Measurements from ENCODE around the gene VNN1.
"Not testable (repeated sequence)": the region's sequence is repeated elsewhere in the genome, so short reads cannot be mapped to it uniquely, and the experiment has no call there.

The VNN1 gene

DNA sequence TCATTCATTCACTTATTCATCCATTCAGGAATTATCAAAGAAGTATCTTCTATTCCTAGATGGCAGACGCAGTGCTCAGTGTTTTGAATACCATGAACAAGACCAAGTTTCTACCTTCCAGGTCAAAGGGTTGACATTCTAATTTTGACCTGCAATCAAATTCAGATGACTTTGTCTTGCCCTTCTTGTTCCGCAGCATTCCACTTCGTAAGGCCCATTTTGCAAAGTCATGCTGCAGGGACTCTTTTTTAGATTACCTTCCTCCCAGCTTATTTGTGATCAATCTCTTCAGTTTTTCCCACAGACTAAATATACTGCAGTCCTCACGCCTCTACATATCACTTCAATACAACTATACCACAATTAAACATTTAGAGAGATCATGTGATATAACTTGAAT lies 47.7 kb downstream of the VNN1 start:
- DNase-seq = no peak

DNA sequence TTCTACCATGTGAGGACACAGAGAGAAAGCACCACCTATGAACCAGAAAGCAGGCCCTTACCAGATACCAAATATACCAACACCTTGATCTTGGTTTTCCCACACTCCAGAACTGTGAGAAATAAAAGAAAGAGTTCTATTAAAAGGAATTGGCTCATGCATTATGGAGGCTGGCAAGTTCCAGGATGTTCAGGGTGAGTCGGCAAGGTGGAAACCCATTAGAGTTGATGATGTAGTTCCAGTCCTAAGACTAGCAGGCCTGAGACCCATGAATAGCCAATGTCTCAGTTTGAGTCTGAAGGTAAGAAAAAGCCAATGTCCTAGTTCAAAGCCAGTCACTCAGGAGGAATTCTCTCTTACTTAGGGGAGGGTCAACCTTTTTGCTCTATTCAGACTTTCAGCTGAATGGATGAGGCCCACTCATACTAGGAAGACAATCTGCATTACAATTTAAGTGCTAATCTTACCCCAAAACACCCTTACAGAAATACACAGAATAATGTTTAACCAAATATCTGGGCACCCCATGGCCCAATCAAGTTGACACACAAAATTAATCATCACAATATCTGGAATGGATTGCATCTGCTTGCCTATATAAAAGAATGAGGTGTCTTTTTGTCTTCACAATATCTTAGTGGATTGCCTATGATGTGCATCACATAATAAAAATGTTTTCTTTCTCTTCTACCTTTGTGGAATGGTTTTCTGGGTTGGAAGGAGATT lies 49.4 kb downstream of the VNN1 start:
- no peak for DNase-seq

DNA sequence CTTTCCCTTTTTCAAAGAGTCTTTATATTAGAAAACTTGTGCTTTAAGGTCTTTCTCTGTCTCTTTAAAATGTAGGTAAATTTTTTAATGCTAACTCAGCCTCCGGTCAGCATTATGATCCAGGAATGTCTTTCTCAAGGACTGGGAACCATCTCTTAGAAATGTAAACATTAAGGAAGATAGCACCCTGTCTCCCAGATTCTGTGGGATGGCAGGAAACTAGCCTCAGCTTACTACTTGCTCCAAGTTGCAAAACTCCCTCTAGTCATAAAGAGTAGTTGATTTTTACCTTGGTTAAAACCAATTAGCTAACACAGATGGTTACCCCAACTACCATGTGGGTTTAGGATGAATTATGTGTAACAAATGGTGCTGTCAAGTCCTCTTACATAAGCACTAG lies 50.2 kb downstream of the VNN1 start:
- no peak for DNase-seq

DNA sequence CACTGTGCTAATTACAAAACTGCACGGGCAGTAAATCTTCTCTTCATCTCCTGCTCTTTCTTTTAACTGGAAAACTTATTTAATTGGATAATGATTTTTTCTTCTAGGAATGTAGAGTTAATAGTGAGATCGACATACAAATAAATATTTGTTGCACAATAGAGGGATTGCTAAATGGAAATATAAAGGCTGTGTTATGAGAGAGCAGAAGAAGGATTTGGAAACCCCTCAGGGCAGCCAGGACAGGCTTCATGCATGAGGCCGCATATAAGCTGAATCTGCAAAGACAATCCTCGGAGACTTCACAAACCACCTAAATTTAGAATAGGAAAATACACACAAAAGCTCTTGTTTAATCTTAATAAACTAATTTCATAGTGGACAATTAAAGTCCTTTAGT lies 51.9 kb downstream of the VNN1 start:
- DNase-seq = no peak

DNA sequence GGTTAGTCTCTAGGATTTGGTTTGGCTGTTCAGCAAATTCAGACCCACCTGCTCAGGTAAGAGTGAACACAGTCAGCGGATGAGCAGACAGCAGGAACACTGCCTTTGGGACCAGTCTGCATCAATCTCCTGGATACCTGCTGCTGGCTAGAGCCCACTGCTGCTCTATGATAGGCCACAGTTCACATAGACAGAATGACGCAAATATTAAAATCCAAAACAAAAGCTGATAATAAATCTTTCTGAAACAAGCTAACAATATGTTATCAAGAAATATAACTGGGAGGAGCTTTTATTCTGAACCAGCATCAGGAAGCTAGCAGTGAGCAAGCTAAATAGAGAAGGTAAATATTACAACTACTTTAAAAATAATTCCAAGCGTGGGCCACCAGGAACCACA lies 54.8 kb downstream of the VNN1 start, which contains the start of gene TAAR1:
TAAR1 (minus strand) TSS at position 101 of the 400 bp plus-strand sequence. CDS start 13,179 bp downstream, outside the sequence.
- no peak for DNase-seq

DNA sequence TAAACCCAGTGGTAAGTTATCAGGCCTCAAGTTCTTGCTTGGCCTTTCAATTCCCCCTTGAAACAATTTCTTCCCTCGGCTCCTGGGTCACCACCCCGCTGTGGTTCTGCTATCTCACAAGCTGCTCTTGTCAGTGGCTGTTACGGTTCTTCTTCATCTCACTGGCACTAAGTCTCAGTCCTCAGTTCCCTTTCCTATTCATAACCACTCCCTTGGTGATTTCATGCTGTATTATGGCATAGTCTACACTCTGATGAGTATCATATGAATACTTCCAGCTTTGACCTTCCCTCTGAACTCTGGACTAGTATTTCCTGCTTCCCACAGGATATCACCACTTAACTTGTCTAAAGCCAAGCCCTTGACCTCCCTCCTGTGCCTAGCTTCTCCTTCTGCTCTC lies 62.8 kb downstream of the VNN1 start:
- no peak for DNase-seq

DNA sequence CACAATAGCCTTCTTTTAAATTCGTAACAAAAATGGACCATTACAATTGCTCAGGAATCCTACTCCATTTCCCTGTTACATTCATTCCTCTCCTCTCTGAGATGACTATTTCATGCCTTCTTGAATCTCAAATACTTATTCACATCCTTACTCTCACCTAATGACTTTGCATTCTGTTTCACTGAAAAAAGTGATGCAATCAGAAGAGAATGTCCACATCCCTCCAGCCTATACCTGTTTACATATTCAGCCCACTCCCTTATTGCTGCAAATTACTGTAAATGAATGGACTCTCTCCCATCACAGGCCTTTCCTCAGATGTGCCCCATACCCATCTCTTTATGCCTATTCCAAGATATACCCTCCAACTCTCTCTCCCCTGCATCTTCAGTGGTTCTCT lies 63.4 kb downstream of the VNN1 start:
- DNase-seq = no peak

DNA sequence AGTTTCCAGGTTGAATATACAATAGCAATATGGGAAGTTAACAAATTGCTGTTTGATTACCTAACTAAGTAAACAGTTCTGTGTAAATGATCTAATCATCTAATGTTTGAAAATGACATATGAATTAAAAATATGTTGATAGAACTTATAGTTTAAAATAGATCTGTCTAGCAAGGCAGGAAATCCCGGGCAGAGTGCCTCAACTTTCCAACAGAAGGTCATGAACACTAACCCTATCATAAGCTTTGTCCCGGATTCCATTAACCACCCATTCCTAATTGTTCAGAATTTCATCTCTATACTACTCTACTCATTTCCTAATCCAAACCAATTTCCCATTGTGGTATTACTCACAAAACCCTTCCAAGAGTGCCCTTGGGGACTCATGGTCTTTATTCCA lies 65.0 kb downstream of the VNN1 start:
- no peak for DNase-seq

DNA sequence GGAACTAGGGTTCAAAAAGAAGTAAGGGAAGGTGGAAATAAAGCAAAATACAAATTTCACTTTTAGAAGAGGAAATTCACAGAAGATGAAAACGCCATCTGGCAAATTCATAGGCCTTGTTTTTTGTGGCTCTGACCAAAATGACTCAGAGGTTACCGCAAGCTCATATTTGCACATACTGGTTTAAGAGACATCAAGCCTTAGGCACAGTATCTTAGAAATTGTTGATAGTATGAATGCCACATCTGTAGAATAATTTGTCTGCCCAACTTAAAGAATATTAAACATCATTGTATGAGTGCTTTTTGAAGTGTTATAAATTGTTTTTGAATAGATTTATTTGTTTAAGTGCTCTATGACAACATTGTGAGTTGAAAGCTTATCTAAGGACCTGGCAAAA lies 65.5 kb downstream of the VNN1 start:
- no peak for DNase-seq

DNA sequence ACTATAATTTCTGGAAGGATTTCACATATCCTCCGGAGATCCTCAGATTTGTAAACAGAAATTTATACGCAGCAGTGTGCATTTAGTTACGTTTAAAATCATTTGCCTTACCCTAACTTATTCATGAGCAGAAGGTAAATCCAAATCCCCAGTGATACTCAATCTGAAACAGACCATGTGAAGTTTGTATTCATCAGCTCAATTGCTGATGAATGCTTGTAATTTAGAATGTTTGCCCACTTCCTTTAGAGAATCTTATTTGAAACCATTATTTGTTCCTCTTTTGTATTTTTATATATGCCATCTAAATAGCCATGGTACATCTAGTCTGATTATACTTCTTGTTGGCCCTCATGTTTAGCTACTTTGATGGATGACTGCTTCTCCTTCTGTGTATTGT lies 70.3 kb downstream of the VNN1 start:
- DNase-seq = no peak

DNA sequence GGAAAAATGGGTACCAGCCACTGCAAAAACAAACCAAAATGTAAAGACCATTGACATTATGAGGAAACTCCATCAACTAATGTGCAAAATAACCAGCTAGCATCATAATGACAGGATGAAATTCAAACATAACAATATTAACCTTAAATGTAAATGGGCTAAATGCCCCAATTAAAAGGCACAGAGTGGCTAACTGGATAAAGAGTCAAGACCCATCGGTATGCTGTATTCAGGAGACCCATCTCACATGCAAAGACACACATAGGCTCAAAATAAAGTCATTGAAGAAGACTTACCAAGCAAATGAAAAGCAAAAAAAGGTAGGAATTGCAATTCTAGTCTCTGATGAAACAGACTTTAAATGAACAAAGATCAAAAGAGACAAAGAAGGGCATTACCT lies 76.7 kb downstream of the VNN1 start:
- DNase-seq = not testable (repeated sequence)

DNA sequence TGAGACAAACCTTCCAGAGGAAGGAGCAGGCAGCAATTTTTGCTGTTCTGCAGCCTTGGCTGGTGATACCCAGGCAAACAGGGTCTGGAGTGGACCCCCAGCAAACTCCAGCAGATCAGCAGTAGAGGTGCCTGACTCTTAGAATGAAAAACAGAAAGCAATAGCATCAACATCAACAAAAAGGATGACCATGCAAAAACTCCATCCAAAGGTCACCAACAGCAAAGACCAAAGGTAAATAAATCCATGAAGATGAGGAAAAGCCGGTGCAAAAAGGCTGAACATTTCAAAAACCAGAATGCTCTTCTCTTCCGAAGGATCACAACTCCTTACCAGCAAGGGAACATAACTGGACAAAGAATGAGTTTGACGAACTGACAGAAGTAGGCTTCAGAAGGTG lies 77.9 kb downstream of the VNN1 start:
- DNase-seq = not testable (repeated sequence)

DNA sequence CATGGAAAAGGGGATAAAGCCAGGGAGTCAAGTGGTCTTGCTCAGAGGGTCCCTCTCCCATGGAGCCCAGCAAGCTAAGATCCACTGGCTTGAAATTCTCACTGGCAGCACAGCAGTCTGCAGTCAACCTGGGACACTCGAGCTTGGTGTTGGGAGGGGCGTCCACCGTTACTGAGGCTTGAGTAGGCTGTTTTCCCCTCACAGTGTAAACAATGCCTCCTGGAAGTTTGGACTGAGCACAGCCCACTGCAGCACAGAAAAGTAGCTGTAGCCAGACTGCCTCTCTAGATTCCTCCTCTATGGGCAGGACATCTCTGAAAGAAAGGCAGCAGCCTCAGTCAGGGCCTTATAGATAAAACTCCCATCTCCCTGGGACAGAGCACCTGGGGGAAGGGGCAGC lies 78.6 kb downstream of the VNN1 start:
- not testable (repeated sequence) for DNase-seq

DNA sequence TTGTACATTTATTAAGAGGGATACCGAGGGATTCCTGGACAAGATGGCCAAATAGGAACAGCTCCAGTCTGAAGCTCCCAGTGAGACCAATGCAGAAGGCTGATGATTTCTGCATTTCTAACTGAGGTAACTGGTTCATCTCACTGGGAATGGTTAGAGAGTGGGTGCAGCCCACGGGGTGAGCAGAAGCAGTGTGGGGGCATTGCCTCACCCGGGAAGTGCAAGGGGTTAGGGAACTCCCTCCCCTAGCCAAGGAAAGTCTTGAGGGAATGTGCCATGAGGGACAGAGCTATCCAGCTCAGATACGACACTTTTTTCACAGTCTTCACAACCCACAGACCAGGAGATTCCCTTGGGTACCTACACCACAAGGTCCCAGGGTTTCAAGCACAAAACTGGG lies 79.1 kb downstream of the VNN1 start:
- no peak for DNase-seq

DNA sequence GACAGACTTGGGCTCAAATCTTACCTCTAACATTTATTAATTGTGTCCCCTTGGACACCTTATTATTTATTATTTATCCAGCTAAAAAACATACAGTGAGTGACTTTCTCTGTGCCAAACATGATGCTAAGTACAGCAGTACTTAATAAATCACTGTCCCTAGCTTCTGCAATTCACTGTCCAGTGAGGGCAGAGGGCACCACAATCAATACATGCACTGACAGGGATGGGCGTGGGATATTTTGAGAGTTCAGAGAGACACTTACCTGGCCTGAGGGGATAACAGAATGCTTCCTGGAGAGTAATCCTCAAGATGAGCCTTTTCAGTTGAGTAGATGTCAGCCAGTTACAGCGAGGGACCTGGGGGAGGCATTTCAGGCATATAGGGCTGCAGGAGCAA lies 80.5 kb downstream of the VNN1 start:
- DNase-seq = no peak

All from DMS79 (cell line).